Esophagus muscularis mucosa (tissue), 4 donors: ENCODE measurements around the gene VTI1A.

Source experiments
- CTCF ChIP-seq, 3 experiments: fragments of 200-600 bp in 2 of 3; fragments of 450-650 bp in 1 of 3; sonication (generic) in 2 of 3; IDR thresholded peaks; one replicate each; pipeline ENCODE4 v1.5.1; 2017 to 2019; ENCODE audit warnings: antibody characterized with exemption in 3 of 3, mild to moderate bottlenecking in 2 of 3, moderate library complexity in 1 of 3
- EP300 ChIP-seq: sonication (generic); formaldehyde crosslinking; IDR thresholded peaks from one replicate; pipeline ENCODE4 v1.6.1; 2017; ENCODE audit warnings: antibody characterized with exemption
- POLR2A ChIP-seq: fragments of 450-650 bp; IDR thresholded peaks from one replicate; pipeline ENCODE4 v1.6.1; 2017; ENCODE audit warnings: antibody characterized with exemption, moderate library complexity, mild to moderate bottlenecking, low read depth

GRCh38 chr10:112619556-112619955, 172.5 kb downstream of the VTI1A start:
- TF ChIP-seq EP300: no peak
- TF ChIP-seq CTCF (IDR thresholded peaks at IDR 0.05): no peak
- no peak for TF ChIP-seq POLR2A
